ENCODE results near the gene CFAP44. TPM values are rescaled to one million over a fixed set of nuclear protein-coding genes. Genes with fewer than 3 reads are reported as not detected.

Gene CFAP44
- total RNA-seq, 1 experiment from 2014 or later: 0.23 TPM

DNA sequence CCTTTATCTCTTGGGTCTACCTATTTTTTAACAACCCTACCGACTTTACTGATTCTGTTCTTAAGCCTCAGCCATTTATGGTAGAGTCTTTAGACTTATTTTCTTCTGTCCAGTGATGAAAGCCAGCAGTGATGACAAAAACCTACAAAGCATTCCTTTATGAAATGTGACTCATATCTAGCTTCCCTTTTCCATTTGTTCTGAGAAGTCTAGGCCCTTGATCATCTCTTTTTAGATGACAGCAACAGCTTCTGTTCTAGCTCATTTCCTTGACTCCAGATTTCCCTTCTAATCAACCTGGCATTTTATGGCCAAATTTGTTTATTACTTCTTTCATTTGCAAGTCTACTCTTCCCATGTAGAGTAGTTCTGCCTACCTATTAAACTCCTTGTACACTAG is 36.1 kb downstream of the CFAP44 start:
- no peak overlapping the region for H3K4me3 ChIP-seq
- no peak for DNase-seq

DNA sequence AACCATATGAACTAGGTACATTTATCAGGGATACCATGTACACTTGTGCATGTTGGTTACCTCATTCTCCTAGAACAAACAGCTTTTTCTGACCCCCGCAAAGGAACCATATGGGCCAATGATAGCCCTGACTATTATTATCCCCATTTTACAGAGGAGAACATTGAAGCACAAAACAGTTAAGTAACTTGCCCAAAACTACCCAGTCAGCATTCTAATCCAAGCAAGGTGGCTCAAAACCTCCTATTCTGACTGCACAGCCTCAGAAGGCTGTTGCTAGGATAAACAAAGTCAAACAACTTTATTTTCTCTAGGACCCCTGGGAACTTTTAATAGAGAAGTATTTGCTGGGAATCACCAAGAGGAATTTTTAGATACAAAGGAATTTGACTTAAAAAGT is 36.7 kb downstream of the CFAP44 start:
- no peak for DNase-seq
- Histone ChIP-seq H3K4me3 (no peak overlapping the region), H3K36me3 (no peaks in the 10 kb centered on the region), H3K27me3 (no peaks in the 10 kb centered on the region), H3K9me3 (no peaks in the 10 kb centered on the region)

More for the DNA sequence above, 36.1 kb downstream of the CFAP44 start:
- Histone ChIP-seq H3K36me3 (no peaks in the 10 kb centered on the region), H3K9me3 (no peaks in the 10 kb centered on the region), H3K27me3 (no peaks in the 10 kb centered on the region)

Other genes with a start within 250 kb of the CFAP44 start
- 1.4 and 3.9 TPM in 2 replicates for gene BOC, start 229.9 kb downstream of the CFAP44 start, total RNA-seq (2014; rRNA removed; shearing (Covaris generic); ENCODE audit: low replicate concordance)
- 13.4 and 14.0 TPM in 2 replicates for gene SPICE1, start 73.7 kb upstream of the CFAP44 start, total RNA-seq (2014; rRNA removed; shearing (Covaris generic); ENCODE audit: low replicate concordance)
- not detected in 2 replicates for gene SIDT1, start 91.1 kb upstream of the CFAP44 start, total RNA-seq (2014; rRNA removed; shearing (Covaris generic); ENCODE audit: low replicate concordance)

All from MG63 (cell line).